Right lobe of liver (tissue), 4 donors: Measurements from ENCODE around the gene ACE.

ENCODE experiments used
- POLR2A ChIP-seq: fragments of 450-650 bp; IDR thresholded peaks from one replicate; pipeline ENCODE4 v1.6.1; 2017; ENCODE audit warnings: antibody characterized with exemption, mild to moderate bottlenecking
- TF ChIP-seq, protein P1 (sequence below), 4 donors: fragments of 200-600 bp in 3 of 4; fragments of 450-650 bp in 1 of 4; IDR thresholded peaks; one replicate each; pipeline versions ENCODE4 v1.5.1 to v1.8.0; 2016 to 2022; ENCODE audit warnings: antibody characterized with exemption in 4 of 4, mild to moderate bottlenecking in 2 of 4
- donor health status: DM: no; HTN: no; CAD: no.
- donor health status: DM: no; HTN: no; CAD: no.
- donor health status: DM: no; HTN: yes; CAD: no.

GRCh38 chr17:63480192-63480784 lies 3.4 kb downstream of the ACE start:
- TF ChIP-seq, protein P1, sequence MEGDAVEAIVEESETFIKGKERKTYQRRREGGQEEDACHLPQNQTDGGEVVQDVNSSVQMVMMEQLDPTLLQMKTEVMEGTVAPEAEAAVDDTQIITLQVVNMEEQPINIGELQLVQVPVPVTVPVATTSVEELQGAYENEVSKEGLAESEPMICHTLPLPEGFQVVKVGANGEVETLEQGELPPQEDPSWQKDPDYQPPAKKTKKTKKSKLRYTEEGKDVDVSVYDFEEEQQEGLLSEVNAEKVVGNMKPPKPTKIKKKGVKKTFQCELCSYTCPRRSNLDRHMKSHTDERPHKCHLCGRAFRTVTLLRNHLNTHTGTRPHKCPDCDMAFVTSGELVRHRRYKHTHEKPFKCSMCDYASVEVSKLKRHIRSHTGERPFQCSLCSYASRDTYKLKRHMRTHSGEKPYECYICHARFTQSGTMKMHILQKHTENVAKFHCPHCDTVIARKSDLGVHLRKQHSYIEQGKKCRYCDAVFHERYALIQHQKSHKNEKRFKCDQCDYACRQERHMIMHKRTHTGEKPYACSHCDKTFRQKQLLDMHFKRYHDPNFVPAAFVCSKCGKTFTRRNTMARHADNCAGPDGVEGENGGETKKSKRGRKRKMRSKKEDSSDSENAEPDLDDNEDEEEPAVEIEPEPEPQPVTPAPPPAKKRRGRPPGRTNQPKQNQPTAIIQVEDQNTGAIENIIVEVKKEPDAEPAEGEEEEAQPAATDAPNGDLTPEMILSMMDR (IDR thresholded peaks at IDR 0.05), result no peak
- no peak for TF ChIP-seq POLR2A
